Gastroesophageal sphincter (tissue), 4 donors: Measurements from ENCODE around the gene SORBS1. TPM values are rescaled to one million over a fixed set of nuclear protein-coding genes. Genes with fewer than 3 reads are reported as not detected.

Experiments
- ATAC-seq: fragments of 150-250 bp; one replicate; pipeline ENCODE4 v1.9.1; 2016; ENCODE audit warnings: mild to moderate bottlenecking, moderate library complexity
- H3K27ac ChIP-seq, 4 donors: fragments of 200-600 bp; sonication (generic) in 3 of 4; 1 replicate in 3 of 4; 2 replicates in 1 of 4; pipeline ENCODE4 v1.5.1; 2016 to 2019
- H3K27me3 ChIP-seq: fragments of 200-600 bp; sonication (generic); one replicate; pipeline ENCODE4 v1.5.1; 2019
- H3K36me3 ChIP-seq, 2 donors: fragments of 200-600 bp; sonication (generic); one replicate each; pipeline ENCODE4 v1.5.1; 2019; ENCODE audit warnings: control low read depth in 1 of 2
- H3K4me1 ChIP-seq, 3 donors: fragments of 200-600 bp; sonication (generic); 1 replicate in 2 of 3; 2 replicates in 1 of 3; pipeline ENCODE4 v1.5.1; 2016 to 2019; ENCODE audit warnings: control low read depth in 2 of 3
- H3K4me3 ChIP-seq, 2 donors: fragments of 200-600 bp; sonication (generic); one replicate each; pipeline ENCODE4 v1.5.1; 2019; ENCODE audit warnings: mild to moderate bottlenecking in 1 of 2, moderate library complexity in 1 of 2
- H3K9me3 ChIP-seq, 3 donors: fragments of 200-600 bp; sonication (generic); one replicate each; pipeline ENCODE4 v1.5.1; 2017 to 2019; ENCODE audit warnings: control low read depth in 2 of 3
- EP300 ChIP-seq: sonication (generic); formaldehyde crosslinking; IDR thresholded peaks from one replicate; pipeline ENCODE4 v1.6.1; 2017; ENCODE audit warnings: antibody characterized with exemption, mild to moderate bottlenecking
- POLR2A ChIP-seq, 2 donors: fragments of 450-650 bp; IDR thresholded peaks; one replicate each; pipeline ENCODE4 v1.6.1; 2017; ENCODE audit warnings: antibody characterized with exemption in 2 of 2, mild to moderate bottlenecking in 2 of 2, moderate library complexity in 1 of 2
- POLR2AphosphoS5 ChIP-seq: sonication (generic); formaldehyde crosslinking; IDR thresholded peaks from one replicate; pipeline ENCODE4 v1.6.1; 2017; ENCODE audit warnings: antibody characterized with exemption
- WGBS, 2 donors: methylation state at CpG; one replicate each; pipeline ENCODE4 v1.1.5; 2018; ENCODE audit warnings: low coverage in 1 of 2; 5-methylcytosine and 5-hydroxymethylcytosine counted together
- total RNA-seq, 4 donors: library from RNA; depleted of rRNA; stranded (reverse); fragments of >200 nt; gene quantifications; one replicate each; pipeline ENCODE4 v1.1.0, GENCODE V29; 2016
- TF ChIP-seq, protein P1 (sequence below), 4 experiments: fragments of 200-600 bp in 2 of 4; fragments of 450-650 bp in 2 of 4; sonication (generic) in 1 of 4; IDR thresholded peaks; one replicate each; pipeline ENCODE4 v1.5.1; 2017 to 2019; ENCODE audit warnings: antibody characterized with exemption in 4 of 4, mild to moderate bottlenecking in 2 of 4, moderate library complexity in 2 of 4

Gene SORBS1
- total RNA-seq, 4 donors from 2014 or later: 1,866 to 2,220 (median 1,948) TPM

GRCh38 chr10:95542761-95543160 lies 18.4 kb downstream of the SORBS1 start:
- Histone ChIP-seq H3K4me1 (peaks cover 14 to 100% (median 25%) of the 10 kb centered on the region in 3 donors), H3K36me3 (no peaks in the 10 kb centered on the region), H3K27ac (peak overlapping the region; percentile 84 to 100 (median 94)), H3K9me3 (no peaks in the 10 kb centered on the region), H3K4me3 (peak overlapping the region in 1 of 2 donors; percentile 23), H3K27me3 (no peaks in the 10 kb centered on the region)
- no peak for ATAC-seq
- no peak for TF ChIP-seq EP300
- TF ChIP-seq, protein P1, sequence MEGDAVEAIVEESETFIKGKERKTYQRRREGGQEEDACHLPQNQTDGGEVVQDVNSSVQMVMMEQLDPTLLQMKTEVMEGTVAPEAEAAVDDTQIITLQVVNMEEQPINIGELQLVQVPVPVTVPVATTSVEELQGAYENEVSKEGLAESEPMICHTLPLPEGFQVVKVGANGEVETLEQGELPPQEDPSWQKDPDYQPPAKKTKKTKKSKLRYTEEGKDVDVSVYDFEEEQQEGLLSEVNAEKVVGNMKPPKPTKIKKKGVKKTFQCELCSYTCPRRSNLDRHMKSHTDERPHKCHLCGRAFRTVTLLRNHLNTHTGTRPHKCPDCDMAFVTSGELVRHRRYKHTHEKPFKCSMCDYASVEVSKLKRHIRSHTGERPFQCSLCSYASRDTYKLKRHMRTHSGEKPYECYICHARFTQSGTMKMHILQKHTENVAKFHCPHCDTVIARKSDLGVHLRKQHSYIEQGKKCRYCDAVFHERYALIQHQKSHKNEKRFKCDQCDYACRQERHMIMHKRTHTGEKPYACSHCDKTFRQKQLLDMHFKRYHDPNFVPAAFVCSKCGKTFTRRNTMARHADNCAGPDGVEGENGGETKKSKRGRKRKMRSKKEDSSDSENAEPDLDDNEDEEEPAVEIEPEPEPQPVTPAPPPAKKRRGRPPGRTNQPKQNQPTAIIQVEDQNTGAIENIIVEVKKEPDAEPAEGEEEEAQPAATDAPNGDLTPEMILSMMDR (IDR thresholded peaks at IDR 0.05): no peak
- TF ChIP-seq POLR2AphosphoS5: no peak
- TF ChIP-seq POLR2A (IDR thresholded peaks at IDR 0.05): no peak
- WGBS, 2 donors: 39 to 44% methylated on average over 2 of the region's 2 CpGs

GRCh38 chr10:95542330-95542729 lies 18.8 kb downstream of the SORBS1 start:
- H3K9me3 ChIP-seq: no peaks in the 10 kb centered on the region
- no peak for ATAC-seq
- TF ChIP-seq, protein P1 (IDR thresholded peaks at IDR 0.05): no peak
- TF ChIP-seq POLR2A (IDR thresholded peaks at IDR 0.05): no peak
- TF ChIP-seq POLR2AphosphoS5: no peak
- TF ChIP-seq EP300: no peak
- H3K4me1 ChIP-seq: peaks cover 17 to 100% (median 25%) of the 10 kb centered on the region in 3 donors
- no peaks in the 10 kb centered on the region for H3K27me3 ChIP-seq
- WGBS, 2 donors: 41 to 50% methylated on average over 2 to 4 of the region's 4 CpGs
- H3K4me3 ChIP-seq: peak overlapping the region in 1 of 2 donors; percentile 23
- H3K27ac ChIP-seq: peak overlapping the region; percentile 84 to 100 (median 94)
- no peaks in the 10 kb centered on the region for H3K36me3 ChIP-seq

- no peaks in the 10 kb centered on the region for H3K9me3 ChIP-seq
- H3K27me3 ChIP-seq: no peaks in the 10 kb centered on the region
- H3K4me1 ChIP-seq: peaks cover 22 to 100% (median 28%) of the 10 kb centered on the region in 3 donors
- 43 to 70% methylated on average over 2 of the region's 2 CpGs for whole genome bisulfite sequencing, 2 donors
- TF ChIP-seq POLR2A (IDR thresholded peaks at IDR 0.05) (no peak), EP300 (no peak), POLR2AphosphoS5 (no peak)
- TF ChIP-seq, protein P1 (IDR thresholded peaks at IDR 0.05): no peak
- H3K27ac ChIP-seq: peak overlapping the region; percentile 84 to 100 (median 94)
- no peaks in the 10 kb centered on the region for H3K36me3 ChIP-seq
- ATAC-seq: no peak
- peak overlapping the region in 1 of 2 donors; percentile 23 for H3K4me3 ChIP-seq
Observed at GRCh38 chr10:95540514-95541052, 20.6 kb downstream of the SORBS1 start.

GRCh38 chr10:95539560-95540284 lies 21.4 kb downstream of the SORBS1 start:
- 43 to 53% methylated on average over 3 to 5 of the region's 7 CpGs for WGBS, 2 donors
- Histone ChIP-seq H3K36me3 (no peaks in the 10 kb centered on the region), H3K9me3 (no peaks in the 10 kb centered on the region), H3K4me3 (peak overlapping the region in 1 of 2 donors; percentile 23), H3K27ac (peak overlapping the region; percentile 84 to 100 (median 94)), H3K27me3 (no peaks in the 10 kb centered on the region), H3K4me1 (peaks cover 27 to 100% (median 31%) of the 10 kb centered on the region in 3 donors)
- no peak for TF ChIP-seq POLR2A (IDR thresholded peaks at IDR 0.05)
- TF ChIP-seq EP300: no peak
- TF ChIP-seq, protein P1 (IDR thresholded peaks at IDR 0.05): no peak
- no peak for TF ChIP-seq POLR2AphosphoS5
- no peak for ATAC-seq
